OCI-LY1 (cell line): ENCODE data around the gene CYB561.

Experiments used
- H2AFZ ChIP-seq: fragments of 200-600 bp; sonication (generic), shearing (Covaris generic); 2 replicates; pipeline ENCODE4 v1.6.0; 2014; ENCODE audit warnings: antibody characterized with exemption, mild to moderate bottlenecking, low read length
- H3F3A ChIP-seq: fragments of 200-600 bp; sonication (generic), shearing (Covaris generic); 2 replicates; pipeline ENCODE4 v1.6.0; 2014; ENCODE audit warnings: mild to moderate bottlenecking, antibody characterized with exemption, low read length, moderate library complexity; ENCODE audit not compliant: insufficient read depth
- H3K27ac ChIP-seq: fragments of 200-600 bp; sonication (generic); 2 replicates; pipeline ENCODE4 v1.5.1; 2014; ENCODE audit warnings: low read length, mixed run types, mild to moderate bottlenecking, low read depth; ENCODE audit not compliant: poor library complexity, severe bottlenecking
- H3K27me3 ChIP-seq: fragments of 200-600 bp; sonication (generic); 2 replicates; pipeline ENCODE4 v1.6.0; 2014; ENCODE audit warnings: antibody characterized with exemption, mild to moderate bottlenecking, low read length, moderate library complexity; ENCODE audit not compliant: insufficient read depth
- H3K36me3 ChIP-seq: fragments of 200-600 bp; sonication (generic); 2 replicates; pipeline ENCODE4 v1.6.1; 2014; ENCODE audit warnings: mild to moderate bottlenecking, antibody characterized with exemption, low read length, moderate library complexity, mixed read lengths; ENCODE audit not compliant: insufficient read depth
- H3K4me1 ChIP-seq: fragments of 200-600 bp; sonication (generic); 2 replicates; pipeline ENCODE4 v1.5.1; 2014; ENCODE audit warnings: mild to moderate bottlenecking, low read length, moderate library complexity; ENCODE audit not compliant: insufficient read depth, severe bottlenecking
- H3K4me2 ChIP-seq: fragments of 200-600 bp; sonication (generic), shearing (Covaris generic); 2 replicates; pipeline ENCODE4 v1.6.1; 2014; ENCODE audit warnings: low read length
- H3K4me3 ChIP-seq: fragments of 200-600 bp; sonication (generic); 2 replicates; pipeline ENCODE4 v1.5.1; 2014; ENCODE audit warnings: low read length, low read depth, mild to moderate bottlenecking, mixed read lengths; ENCODE audit not compliant: poor library complexity, severe bottlenecking
- H3K79me2 ChIP-seq: fragments of 200-600 bp; shearing (Covaris generic); 2 replicates; pipeline ENCODE4 v1.6.1; 2016; ENCODE audit warnings: mixed run types, low read length, mixed read lengths; ENCODE audit not compliant: insufficient read depth
- H3K9ac ChIP-seq: fragments of 200-600 bp; sonication (generic), shearing (Covaris generic); 2 replicates; pipeline ENCODE4 v1.6.1; 2014; ENCODE audit warnings: mild to moderate bottlenecking, low read length, mixed read lengths
- H3K9me2 ChIP-seq: fragments of 200-600 bp; sonication (generic), shearing (Covaris generic); 2 replicates; pipeline ENCODE4 v1.6.1; 2014; ENCODE audit warnings: low read depth, mild to moderate bottlenecking, low read length, mixed read lengths
- H3K9me3 ChIP-seq: fragments of 200-600 bp; shearing (Covaris generic); 2 replicates; pipeline ENCODE4 v1.6.1; 2014; ENCODE audit warnings: low read length, mixed read lengths
- H4K20me1 ChIP-seq: fragments of 200-600 bp; sonication (generic), shearing (Covaris generic); 2 replicates; pipeline ENCODE4 v1.6.0; 2016; ENCODE audit warnings: mild to moderate bottlenecking, low read length; ENCODE audit not compliant: insufficient read depth
- CTCF ChIP-seq: fragments of 200-600 bp; sonication (generic), shearing (Covaris generic); IDR thresholded peaks from 2 replicates; pipeline ENCODE4 v1.5.1; 2017; ENCODE audit warnings: mild to moderate bottlenecking, antibody characterized with exemption, low read length, moderate library complexity, mixed read lengths
- EZH2 ChIP-seq: fragments of 200-600 bp; sonication (generic), shearing (Covaris generic); IDR thresholded peaks from 2 replicates; pipeline ENCODE4 v1.8.0; 2017; ENCODE audit warnings: borderline replicate concordance, mixed run types, mild to moderate bottlenecking, antibody characterized with exemption, low read length, moderate library complexity, mixed read lengths

The CYB561 gene

GRCh38 chr17:63491413-63491812 lies 45.3 kb upstream of the CYB561 start:
- H3K36me3 ChIP-seq = no peaks in the 10 kb centered on the region
- H3K27ac ChIP-seq = no peak overlapping the region
- TF ChIP-seq CTCF = no peak
- TF ChIP-seq EZH2 = no peak
- no peaks in the 10 kb centered on the region for H3F3A ChIP-seq
- H4K20me1 ChIP-seq = no peaks in the 10 kb centered on the region
- H3K4me3 ChIP-seq = no peak overlapping the region
- H3K9me2 ChIP-seq = no peaks in the 10 kb centered on the region
- no peaks in the 10 kb centered on the region; the same call in 1 of the 2 replicates for H3K27me3 ChIP-seq
- no peak overlapping the region for H2AFZ ChIP-seq
- H3K9me3 ChIP-seq = no peaks in the 10 kb centered on the region
- no peaks in the 10 kb centered on the region for H3K79me2 ChIP-seq
- H3K4me2 ChIP-seq = no peak overlapping the region
- H3K4me1 ChIP-seq = peaks cover 4% of the 10 kb centered on the region
- no peak overlapping the region for H3K9ac ChIP-seq

GRCh38 chr17:63490858-63491400 lies 44.8 kb upstream of the CYB561 start:
- Histone ChIP-seq H3K4me1 (peaks cover 5% of the 10 kb centered on the region), H3K79me2 (no peaks in the 10 kb centered on the region), H3K27ac (no peak overlapping the region), H3K27me3 (no peaks in the 10 kb centered on the region; the same call in 1 of the 2 replicates), H3K4me3 (no peak overlapping the region), H3K9ac (no peak overlapping the region), H2AFZ (no peak overlapping the region), H4K20me1 (no peaks in the 10 kb centered on the region), H3K36me3 (no peaks in the 10 kb centered on the region), H3K9me3 (no peaks in the 10 kb centered on the region), H3K4me2 (no peak overlapping the region), H3K9me2 (no peaks in the 10 kb centered on the region), H3F3A (no peaks in the 10 kb centered on the region)
- TF ChIP-seq EZH2 = no peak

- Histone ChIP-seq H3K9ac (no peak overlapping the region), H3K4me3 (no peak overlapping the region), H3K9me2 (no peaks in the 10 kb centered on the region), H3K79me2 (no peaks in the 10 kb centered on the region), H3K27me3 (no peaks in the 10 kb centered on the region; the same call in 1 of the 2 replicates), H3K4me1 (peaks cover 5% of the 10 kb centered on the region), H2AFZ (no peak overlapping the region), H3K4me2 (no peak overlapping the region), H3K9me3 (no peaks in the 10 kb centered on the region), H3K27ac (no peak overlapping the region), H3F3A (no peaks in the 10 kb centered on the region), H3K36me3 (no peaks in the 10 kb centered on the region), H4K20me1 (no peaks in the 10 kb centered on the region)
- TF ChIP-seq CTCF (no peak), EZH2 (no peak)
These were observed 44.2 kb upstream of the CYB561 start for GRCh38 chr17:63490329-63490728.

GRCh38 chr17:63489291-63489690 lies 43.2 kb upstream of the CYB561 start:
- Histone ChIP-seq H4K20me1 (no peaks in the 10 kb centered on the region), H3K4me3 (no peak overlapping the region), H3K36me3 (no peaks in the 10 kb centered on the region), H3K4me2 (no peak overlapping the region), H3K9me3 (no peaks in the 10 kb centered on the region), H3K9me2 (no peaks in the 10 kb centered on the region), H3K9ac (no peak overlapping the region), H3K79me2 (no peaks in the 10 kb centered on the region), H2AFZ (no peak overlapping the region), H3F3A (no peaks in the 10 kb centered on the region), H3K4me1 (peaks cover 5% of the 10 kb centered on the region), H3K27me3 (no peaks in the 10 kb centered on the region; the same call in 1 of the 2 replicates), H3K27ac (no peak overlapping the region)
- TF ChIP-seq CTCF (no peak), EZH2 (no peak)
